GM15510 (cell line): ENCODE results near the gene ZFYVE16.

Experiments used
- POLR2A ChIP-seq: IDR thresholded peaks from 3 replicates; pipeline ENCODE4 v1.6.1; 2011; ENCODE audit warnings: borderline replicate concordance; ENCODE audit not compliant: insufficient read length; ENCODE audit errors: extremely low read depth

Gene ZFYVE16

GRCh38 chr5:80407735-80408483, at the start of gene ZFYVE16:
TSS of gene ZFYVE16 (plus strand) at chr5:80408064. CDS start at chr5:80434148, 26,084 bp downstream.
- TF ChIP-seq POLR2A = peak; percentile 84

GRCh38 chr5:80360914-80361444, 46.9 kb upstream of the ZFYVE16 start:
- no peak for TF ChIP-seq POLR2A

GRCh38 chr5:80364892-80365291, 43.0 kb upstream of the ZFYVE16 start:
- no peak for TF ChIP-seq POLR2A

- no peak for TF ChIP-seq POLR2A
Observed at GRCh38 chr5:80368661-80369480, 39.0 kb upstream of the ZFYVE16 start.

GRCh38 chr5:80369521-80369920, 38.3 kb upstream of the ZFYVE16 start:
- TF ChIP-seq POLR2A = no peak

- TF ChIP-seq POLR2A = no peak
Observed at GRCh38 chr5:80370390-80370789, 37.5 kb upstream of the ZFYVE16 start.

GRCh38 chr5:80372780-80373179, 35.1 kb upstream of the ZFYVE16 start:
- no peak for TF ChIP-seq POLR2A

GRCh38 chr5:80374188-80374587, 33.7 kb upstream of the ZFYVE16 start:
- TF ChIP-seq POLR2A = no peak

GRCh38 chr5:80376557-80376956, 31.3 kb upstream of the ZFYVE16 start:
- TF ChIP-seq POLR2A = no peak

- TF ChIP-seq POLR2A = no peak
Observed at GRCh38 chr5:80382488-80382887, 25.4 kb upstream of the ZFYVE16 start.

GRCh38 chr5:80387063-80387768, 20.6 kb upstream of the ZFYVE16 start:
- no peak for TF ChIP-seq POLR2A

GRCh38 chr5:80389580-80389979, 18.3 kb upstream of the ZFYVE16 start:
- TF ChIP-seq POLR2A = no peak

GRCh38 chr5:80399526-80400239, 8.2 kb upstream of the ZFYVE16 start:
- TF ChIP-seq POLR2A = no peak

GRCh38 chr5:80403782-80404181, 4.1 kb upstream of the ZFYVE16 start:
- TF ChIP-seq POLR2A = no peak
